GM23248 (cell line): Measurements from ENCODE around the gene ALS2.

Experiments
- EZH2 ChIP-seq: fragments of 200-600 bp; sonication (generic); IDR thresholded peaks from 2 replicates; pipeline ENCODE4 v1.6.1; 2018; ENCODE audit warnings: antibody characterized with exemption, mild to moderate bottlenecking; ENCODE audit not compliant: insufficient read depth, poor library complexity, severe bottlenecking
- EZH2phosphoT487 ChIP-seq: fragments of 200-600 bp; sonication (generic); IDR thresholded peaks from 2 replicates; pipeline ENCODE4 v1.6.1; 2018; ENCODE audit warnings: antibody characterized with exemption, moderate library complexity, mild to moderate bottlenecking, low read depth; ENCODE audit not compliant: insufficient read depth

GRCh38 chr2:201774546-201774945 lies 6.2 kb downstream of the ALS2 start:
- TF ChIP-seq EZH2phosphoT487 (no peak), EZH2 (no peak)
